AG04449 (cell line): ENCODE results near the gene RRP7A.
"Not testable (repeated sequence)": the region's sequence is repeated elsewhere in the genome, so short reads cannot be mapped to it uniquely, and the experiment has no call there.

Source experiments
- CTCF ChIA-PET: fragments of 350-600 bp; formaldehyde crosslinking; extraction: SDS; loops from one replicate; lab custom pipeline; 2021; ENCODE audit warnings: antibody characterized with exemption; lab: Yijun Ruan, JAX
- POLR2A ChIA-PET: fragments of 400-600, 350-600 bp; formaldehyde crosslinking; extraction: SDS; loops from one replicate; lab custom pipeline; 2020; ENCODE audit warnings: antibody characterized with exemption, inconsistent platforms; lab: Yijun Ruan, JAX
- DNase-seq: peaks from one replicate; pipeline ENCODE4 v3.0.0-alpha.2; 2010; ENCODE audit warnings: low read depth, low spot score
- H3K4me3 ChIP-seq: 2 replicates; pipeline ENCODE4 v1.5.1; 2011; ENCODE audit warnings: low read depth, mild to moderate bottlenecking, control low read depth, low read length
- CTCF ChIP-seq: IDR thresholded peaks from one replicate; pipeline ENCODE4 v1.5.1; 2011; ENCODE audit warnings: mild to moderate bottlenecking, moderate library complexity, low read length, control low read depth, inconsistent platforms; ENCODE audit not compliant: insufficient read depth; ENCODE audit errors: missing control alignments

Gene RRP7A

DNA sequence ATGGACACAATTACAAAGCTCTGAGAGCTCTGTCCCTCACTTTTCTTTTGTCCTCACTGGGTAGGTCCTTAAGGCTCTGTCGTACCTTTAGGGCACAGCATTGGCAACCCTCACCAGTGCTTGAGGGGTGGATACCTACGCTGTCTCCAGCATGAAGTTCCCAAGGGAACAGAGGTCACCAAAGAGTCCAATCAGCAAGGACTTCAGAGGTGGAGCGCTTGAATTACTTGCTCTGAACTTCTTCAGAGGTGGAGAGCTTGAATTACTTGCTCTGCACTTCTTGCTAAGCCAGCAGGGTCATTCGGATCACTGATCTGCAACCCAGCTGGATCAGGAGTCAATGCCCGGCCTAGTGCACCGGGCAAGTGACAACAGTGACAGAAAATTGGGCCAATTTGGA, 35.1 kb downstream of the RRP7A start:
- ChIA-PET CTCF (interaction anchor here (2.8 kb wide), 1 partner anchor 11 kb away, joined by 13 read pairs; no protein-coding TSS in a partner anchor), POLR2A (no interaction called here)
- no peak for DNase-seq
- TF ChIP-seq CTCF: no peak
- no peak overlapping the region for H3K4me3 ChIP-seq

DNA sequence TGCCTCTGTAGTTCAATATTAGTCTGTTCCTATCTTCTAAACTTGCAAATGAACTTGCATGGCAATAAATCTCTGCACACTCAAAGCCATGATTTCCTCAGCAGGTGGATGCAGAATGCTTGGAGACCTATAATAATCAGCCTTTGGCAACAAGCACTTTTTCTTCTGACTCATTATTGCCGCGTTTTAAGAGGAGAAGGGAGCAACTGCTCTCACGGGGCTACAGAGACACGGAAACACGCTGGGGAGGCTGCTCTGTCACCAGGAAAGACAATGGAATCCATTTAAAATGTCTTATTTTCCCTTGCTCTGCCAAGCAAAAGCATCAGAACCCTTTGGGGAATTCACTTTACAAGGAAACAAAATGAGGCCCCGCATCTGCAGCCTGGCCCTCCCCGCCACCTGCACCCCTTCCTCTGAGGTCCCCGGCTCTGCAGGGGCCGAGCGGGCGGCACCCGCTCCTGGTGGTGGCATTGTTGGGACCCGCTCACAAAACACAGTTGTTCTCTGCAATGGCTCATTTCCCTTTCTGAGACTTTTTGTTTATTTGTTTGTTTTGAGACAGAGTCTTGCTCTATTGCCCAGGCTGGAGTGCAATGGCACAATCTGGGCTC, 35.9 kb downstream of the RRP7A start:
- POLR2A ChIA-PET, H3K4me3 ChIP-seq, DNase-seq: not testable (repeated sequence)
- CTCF ChIA-PET: interaction anchor here (2.8 kb wide), 1 partner anchor 10 kb away, joined by 13 read pairs; no protein-coding TSS in a partner anchor

DNA sequence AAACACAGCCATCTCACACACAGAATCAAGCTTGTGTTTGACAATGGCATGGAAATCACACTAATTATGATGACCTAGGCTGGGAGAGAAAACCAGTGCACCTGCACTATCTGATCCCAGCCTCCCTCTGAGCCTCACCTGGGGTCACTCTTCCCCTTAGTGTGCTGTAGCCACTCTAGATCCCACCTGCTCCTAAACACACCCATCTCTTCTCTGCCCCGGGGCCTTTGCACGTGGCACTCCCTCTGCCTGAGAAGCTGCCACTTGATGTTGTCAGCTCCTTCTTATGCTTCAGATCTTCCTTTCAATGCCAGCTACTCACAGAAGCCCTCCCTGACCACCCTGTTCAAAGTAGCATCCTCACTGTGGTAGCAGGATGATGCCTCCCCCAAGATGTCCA, 44.5 kb downstream of the RRP7A start:
- no peak for DNase-seq
- POLR2A ChIA-PET: no interaction called here
- CTCF ChIA-PET: interaction anchor here (0.7 to 5.1 kb wide), 7 partner anchors 10 to 534 kb away, joined by 3 to 45 read pairs (median 3); partner anchors contain the start of genes NDUFA6 and SEPTIN3
- no peak for TF ChIP-seq CTCF
- H3K4me3 ChIP-seq: no peak overlapping the region

- ChIA-PET CTCF (interaction anchor here (0.7 to 5.1 kb wide), 24 partner anchors 9 to 512 kb away, joined by 3 to 45 read pairs (median 4); partner anchors contain the start of genes NAGA, NDUFA6, SEPTIN3 and SMDT1), POLR2A (no interaction called here)
- DNase-seq: no peak
- H3K4me3 ChIP-seq: no peak overlapping the region
- TF ChIP-seq CTCF: peak; percentile 62
These were observed 46.0 kb downstream of the RRP7A start for GRCh38 chr22:42473484-42474193.

- ChIA-PET CTCF (interaction anchor here (0.9 to 5.1 kb wide), 15 partner anchors 8 to 505 kb away, joined by 3 to 45 read pairs (median 8); partner anchors contain the start of genes NAGA, NDUFA6 and SEPTIN3), POLR2A (no interaction called here)
- no peak for TF ChIP-seq CTCF
- no peak for DNase-seq
- H3K4me3 ChIP-seq: no peak overlapping the region
These were observed 46.9 kb downstream of the RRP7A start for GRCh38 chr22:42472671-42473070.

DNA sequence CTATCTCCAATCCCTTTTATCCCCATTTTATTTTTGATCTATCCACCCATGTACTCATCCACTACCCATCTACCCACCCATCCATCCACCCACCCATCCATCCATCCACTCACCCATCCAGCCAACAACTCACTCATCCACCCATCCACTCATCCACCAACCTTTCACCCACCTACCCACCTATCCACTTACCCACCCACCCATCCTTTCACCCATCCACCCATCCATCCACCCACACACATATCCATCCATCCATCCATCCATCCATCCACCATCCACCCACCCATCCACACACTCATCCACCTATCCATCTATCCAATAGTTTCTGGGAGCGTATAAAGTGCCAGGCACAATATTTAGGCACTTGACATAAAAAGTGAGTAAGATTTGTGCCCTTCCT, 48.2 kb downstream of the RRP7A start:
- no peak for DNase-seq
- no peak for TF ChIP-seq CTCF
- no peak overlapping the region for H3K4me3 ChIP-seq
- POLR2A ChIA-PET: no interaction called here
- CTCF ChIA-PET: interaction anchor here (3.0 kb wide), 1 partner anchor 14 kb away, joined by 20 read pairs; no protein-coding TSS in a partner anchor
